Neural progenitor cell (in vitro differentiated cells): Measurements from ENCODE around the gene SH3BGR. TPM values are rescaled to one million over a fixed set of nuclear protein-coding genes. Genes with fewer than 3 reads are reported as not detected.
A peak's percentile ranks its signal among the peaks of the same experiment; 100 is the strongest.

ENCODE experiments used
- DNase-seq: peaks from one replicate; pipeline ENCODE4 v3.0.0-alpha.2; 2016; ENCODE audit warnings: low spot score
- H2AFZ ChIP-seq: fragments of 200-600 bp; sonication (generic); replicated peaks from 2 replicates; pipeline ENCODE4 v1.6.1; 2016; ENCODE audit warnings: antibody characterized with exemption
- H3F3A ChIP-seq: fragments of 200-600 bp; sonication (generic); 2 replicates; pipeline ENCODE4 v1.6.1; 2016; ENCODE audit warnings: antibody characterized with exemption, low read depth
- H3K27ac ChIP-seq: fragments of 200-600 bp; sonication (generic); 2 replicates; pipeline ENCODE4 v1.5.1; 2016; ENCODE audit warnings: mild to moderate bottlenecking
- H3K27me3 ChIP-seq: fragments of 200-600 bp; sonication (generic); 2 replicates; pipeline ENCODE4 v1.6.1; 2016; ENCODE audit warnings: mild to moderate bottlenecking, moderate library complexity
- H3K36me3 ChIP-seq: fragments of 200-600 bp; sonication (generic); 2 replicates; pipeline ENCODE4 v1.5.1; 2016
- H3K4me1 ChIP-seq: fragments of 200-600 bp; sonication (generic); 2 replicates; pipeline ENCODE4 v1.6.1; 2016; ENCODE audit warnings: mixed run types
- H3K4me2 ChIP-seq: fragments of 200-600 bp; sonication (generic); 2 replicates; pipeline ENCODE4 v1.6.1; 2016
- H3K4me3 ChIP-seq: fragments of 200-600 bp; sonication (generic); 2 replicates; pipeline ENCODE4 v1.5.1; 2016
- H3K79me2 ChIP-seq: fragments of 200-600 bp; sonication (generic); 2 replicates; pipeline ENCODE4 v1.6.1; 2016; ENCODE audit warnings: low read depth
- H3K9ac ChIP-seq: fragments of 200-600 bp; sonication (generic); 2 replicates; pipeline ENCODE4 v1.6.1; 2016
- H3K9me3 ChIP-seq: fragments of 200-600 bp; sonication (generic); 2 replicates; pipeline ENCODE4 v1.5.1; 2016; ENCODE audit warnings: low read depth
- H4K20me1 ChIP-seq: fragments of 200-600 bp; sonication (generic); 2 replicates; pipeline ENCODE4 v1.6.1; 2016; ENCODE audit warnings: low read depth
- H3K27ac Mint-ChIP-seq: 3 replicates; pipeline ENCODE4 v1.8.0; 2021; ENCODE audit warnings: mixed read lengths
- H3K27me3 Mint-ChIP-seq: 2 replicates; pipeline ENCODE4 v1.8.0; 2022; ENCODE audit warnings: low read depth, mild to moderate bottlenecking, inconsistent platforms, moderate library complexity, mixed read lengths; ENCODE audit not compliant: insufficient read depth
- H3K36me3 Mint-ChIP-seq: 3 replicates; pipeline ENCODE4 v1.8.0; 2021; ENCODE audit warnings: mixed read lengths
- H3K4me1 Mint-ChIP-seq: 3 replicates; pipeline ENCODE4 v1.8.0; 2021; ENCODE audit warnings: mixed read lengths
- H3K4me3 Mint-ChIP-seq: 3 replicates; pipeline ENCODE4 v1.8.0; 2021; ENCODE audit warnings: mild to moderate bottlenecking, moderate library complexity, mixed read lengths
- H3K9me3 Mint-ChIP-seq: 3 replicates; pipeline ENCODE4 v1.8.0; 2020; ENCODE audit warnings: mixed read lengths
- EZH2 ChIP-seq: fragments of 200-600 bp; sonication (generic); IDR thresholded peaks from 2 replicates; pipeline ENCODE4 v1.6.1; 2017; ENCODE audit warnings: antibody characterized with exemption, mild to moderate bottlenecking, moderate library complexity
- EZH2phosphoT487 ChIP-seq: fragments of 200-600 bp; sonication (generic); IDR thresholded peaks from 2 replicates; pipeline ENCODE4 v1.6.1; 2017; ENCODE audit warnings: antibody characterized with exemption
- total RNA-seq: library from RNA; depleted of rRNA; stranded (reverse); fragments of >200 nt; gene quantifications from 2 replicates; pipeline ENCODE4 v1.2.3, GENCODE V29; 2015; ENCODE audit warnings: low replicate concordance
- TF ChIP-seq, protein P1 (sequence below): fragments of 200-600 bp; sonication (generic); IDR thresholded peaks from 2 replicates; pipeline ENCODE4 v1.5.1; 2017; ENCODE audit warnings: antibody characterized with exemption, mild to moderate bottlenecking

SH3BGR gene
- total RNA-seq, 1 donor from 2014 or later = 12.2 TPM

- Histone ChIP-seq H3K4me2 (no peak overlapping the region), H4K20me1 (no peaks in the 10 kb centered on the region), H3K9ac (no peak overlapping the region), H3K27me3 (no peaks in the 10 kb centered on the region), H3K9me3 (no peaks in the 10 kb centered on the region), H3K4me1 (peaks cover 11% of the 10 kb centered on the region), H3F3A (no peaks in the 10 kb centered on the region), H3K27ac (no peak overlapping the region), H2AFZ (no peak overlapping the region), H3K79me2 (no peaks in the 10 kb centered on the region), H3K36me3 (no peaks in the 10 kb centered on the region), H3K4me3 (no peak overlapping the region)
- DNase-seq = peak; percentile 39
- TF ChIP-seq EZH2 (no peak), EZH2phosphoT487 (no peak)
- TF ChIP-seq, protein P1, sequence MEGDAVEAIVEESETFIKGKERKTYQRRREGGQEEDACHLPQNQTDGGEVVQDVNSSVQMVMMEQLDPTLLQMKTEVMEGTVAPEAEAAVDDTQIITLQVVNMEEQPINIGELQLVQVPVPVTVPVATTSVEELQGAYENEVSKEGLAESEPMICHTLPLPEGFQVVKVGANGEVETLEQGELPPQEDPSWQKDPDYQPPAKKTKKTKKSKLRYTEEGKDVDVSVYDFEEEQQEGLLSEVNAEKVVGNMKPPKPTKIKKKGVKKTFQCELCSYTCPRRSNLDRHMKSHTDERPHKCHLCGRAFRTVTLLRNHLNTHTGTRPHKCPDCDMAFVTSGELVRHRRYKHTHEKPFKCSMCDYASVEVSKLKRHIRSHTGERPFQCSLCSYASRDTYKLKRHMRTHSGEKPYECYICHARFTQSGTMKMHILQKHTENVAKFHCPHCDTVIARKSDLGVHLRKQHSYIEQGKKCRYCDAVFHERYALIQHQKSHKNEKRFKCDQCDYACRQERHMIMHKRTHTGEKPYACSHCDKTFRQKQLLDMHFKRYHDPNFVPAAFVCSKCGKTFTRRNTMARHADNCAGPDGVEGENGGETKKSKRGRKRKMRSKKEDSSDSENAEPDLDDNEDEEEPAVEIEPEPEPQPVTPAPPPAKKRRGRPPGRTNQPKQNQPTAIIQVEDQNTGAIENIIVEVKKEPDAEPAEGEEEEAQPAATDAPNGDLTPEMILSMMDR = no peak
- Mint-ChIP-seq H3K27me3 (no peaks in the 10 kb centered on the region), H3K4me1 (no peaks in the 10 kb centered on the region), H3K36me3 (no peaks in the 10 kb centered on the region), H3K9me3 (no peaks in the 10 kb centered on the region), H3K27ac (no peak overlapping the region), H3K4me3 (no peak overlapping the region)
Observed at GRCh38 chr21:39484711-39485276, 33.0 kb downstream of the SH3BGR start.

- TF ChIP-seq EZH2 (no peak), EZH2phosphoT487 (no peak)
- TF ChIP-seq, protein P1 = no peak
- Mint-ChIP-seq H3K36me3 (no peaks in the 10 kb centered on the region), H3K9me3 (peaks cover 8% of the 10 kb centered on the region), H3K4me3 (no peak overlapping the region), H3K27me3 (no peaks in the 10 kb centered on the region), H3K4me1 (no peaks in the 10 kb centered on the region), H3K27ac (no peak overlapping the region)
- H3K9ac ChIP-seq = no peak overlapping the region
- H3K9me3 ChIP-seq = peaks cover 2% of the 10 kb centered on the region
- no peak for DNase-seq
- no peaks in the 10 kb centered on the region for H3K36me3 ChIP-seq
- no peaks in the 10 kb centered on the region for H4K20me1 ChIP-seq
- no peaks in the 10 kb centered on the region for H3K4me1 ChIP-seq
- H3K27me3 ChIP-seq = no peaks in the 10 kb centered on the region
- H3K27ac ChIP-seq = no peak overlapping the region
- no peaks in the 10 kb centered on the region for H3F3A ChIP-seq
- no peak overlapping the region for H3K4me2 ChIP-seq
- no peak overlapping the region for H3K4me3 ChIP-seq
- H3K79me2 ChIP-seq = no peaks in the 10 kb centered on the region
- H2AFZ ChIP-seq = no peak overlapping the region
Observed at GRCh38 chr21:39489380-39489924, 37.7 kb downstream of the SH3BGR start.

DNA sequence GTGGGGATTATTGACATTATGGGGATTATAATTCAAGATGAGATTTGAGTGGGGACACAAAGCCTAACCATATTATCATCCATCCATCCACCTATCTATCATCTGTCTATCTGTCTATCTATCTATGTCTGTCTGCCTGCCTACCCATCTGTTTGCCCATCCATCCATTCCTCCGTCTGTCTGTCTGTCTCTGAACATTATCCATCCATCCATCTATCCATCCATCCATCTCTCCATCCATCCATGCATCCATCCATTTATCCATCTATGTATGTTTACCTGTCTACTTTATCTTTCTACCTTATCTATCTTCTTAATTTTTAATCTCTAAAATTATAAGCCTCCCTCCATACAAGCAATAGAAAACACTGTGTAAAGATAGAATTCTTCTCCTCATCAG lies 47.4 kb downstream of the SH3BGR start:
- Histone ChIP-seq H4K20me1 (no peaks in the 10 kb centered on the region), H3K27me3 (no peaks in the 10 kb centered on the region), H3K9me3 (peaks cover 16% of the 10 kb centered on the region), H2AFZ (no peak overlapping the region), H3K9ac (no peak overlapping the region), H3K4me2 (no peak overlapping the region), H3K36me3 (no peaks in the 10 kb centered on the region), H3K4me3 (no peak overlapping the region), H3F3A (no peaks in the 10 kb centered on the region), H3K4me1 (no peaks in the 10 kb centered on the region), H3K79me2 (no peaks in the 10 kb centered on the region), H3K27ac (no peak overlapping the region)
- no peaks in the 10 kb centered on the region for H3K4me1 Mint-ChIP-seq
- no peaks in the 10 kb centered on the region for H3K27me3 Mint-ChIP-seq
- no peaks in the 10 kb centered on the region for H3K36me3 Mint-ChIP-seq
- TF ChIP-seq EZH2phosphoT487 (no peak), EZH2 (no peak)
- TF ChIP-seq, protein P1 = no peak
- H3K27ac Mint-ChIP-seq = no peak overlapping the region
- DNase-seq = no peak
- no peak overlapping the region for H3K4me3 Mint-ChIP-seq
- peaks cover 9% of the 10 kb centered on the region for H3K9me3 Mint-ChIP-seq
